Inflammatory macrophage treated with lipopolysaccharide for 1 hour (primary cell): Measurements from ENCODE around the gene ZNF525.
A peak's percentile ranks its signal among the peaks of the same experiment; 100 is the strongest.
"Not testable (repeated sequence)": the region's sequence is repeated elsewhere in the genome, so short reads cannot be mapped to it uniquely, and the experiment has no call there.

Experiments
- DNase-seq, 2 donors: peaks; one replicate each; pipeline ENCODE4 v3.0.0-alpha.2; 2020 to 2022

Gene ZNF525

GRCh38 chr19:53365134-53365898 lies at the start of gene ZNF525:
Gene ZNF525 (plus strand): TSS chr19:53365705. CDS start chr19:53372282, 6,577 bp downstream.
- peak; percentile 87 to 88 for DNase-seq

DNA sequence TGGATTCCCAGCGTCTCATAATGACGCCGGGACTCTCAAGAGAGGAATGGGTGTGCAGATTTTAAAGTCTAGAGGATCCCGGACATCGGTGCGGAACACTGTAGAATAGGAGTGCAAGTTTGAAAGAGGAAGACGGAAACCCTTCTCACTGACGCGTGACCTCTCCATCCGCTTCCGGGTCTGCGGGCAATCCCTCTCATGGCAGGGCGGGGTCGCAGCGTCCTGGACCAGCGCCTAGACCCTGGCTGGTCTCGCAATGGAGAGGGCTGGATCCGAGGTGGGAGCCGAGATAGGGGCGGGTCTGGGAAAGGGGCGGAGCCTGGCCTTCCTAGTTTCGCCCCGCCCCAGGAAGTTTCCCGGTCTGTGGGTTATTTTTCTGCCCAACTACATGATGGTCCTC lies 36.5 kb upstream of the ZNF525 start:
- peak; percentile 3 to 16 for DNase-seq

- DNase-seq = no peak
Observed at GRCh38 chr19:53332484-53332883, 33.0 kb upstream of the ZNF525 start.

DNA sequence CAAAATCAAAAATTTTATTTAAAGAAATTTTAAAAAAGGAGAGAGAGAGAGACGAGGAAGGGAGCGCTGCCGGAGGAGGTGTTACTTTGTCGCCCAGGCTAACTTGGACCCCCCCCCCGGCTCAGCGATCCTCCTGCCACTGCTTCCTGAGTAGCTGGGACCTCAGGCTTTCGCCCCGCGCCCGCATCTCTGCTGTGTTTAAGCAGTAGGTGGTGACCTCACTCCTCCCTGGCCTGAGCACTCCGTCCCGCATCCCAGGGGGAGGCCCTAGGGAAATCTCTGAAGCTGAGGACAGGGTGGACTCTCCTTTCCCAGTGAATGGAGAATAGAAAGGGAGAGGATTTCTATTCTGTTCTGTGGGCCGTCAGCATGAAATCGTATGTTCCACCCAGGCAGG lies 32.4 kb upstream of the ZNF525 start:
- DNase-seq = no peak

GRCh38 chr19:53333463-53334449 lies 31.7 kb upstream of the ZNF525 start, which contains the start of gene ZNF845:
Gene ZNF845 (plus strand): TSS chr19:53333749. CDS start chr19:53341308, 7,559 bp downstream.
- DNase-seq = peak; percentile 85 to 96

DNA sequence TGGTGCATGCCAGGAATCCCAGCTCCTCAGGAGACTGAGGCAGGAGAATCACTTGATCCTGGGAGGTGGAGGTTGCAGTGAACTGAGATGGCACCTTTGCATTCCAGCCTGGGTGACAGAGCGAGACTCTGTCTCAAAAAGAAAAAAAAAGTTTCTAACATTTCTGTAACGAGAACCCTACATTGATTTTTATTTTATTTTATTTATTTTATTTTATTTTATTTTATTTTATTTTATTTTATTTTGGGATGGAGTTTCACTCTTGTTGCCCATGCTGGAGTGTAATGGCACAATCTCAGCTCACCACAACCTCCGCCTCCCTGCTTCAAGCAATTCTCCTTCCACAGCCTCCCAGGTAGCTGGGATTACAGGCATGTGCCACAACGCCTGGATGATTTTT lies 21.1 kb upstream of the ZNF525 start:
- DNase-seq = not testable (repeated sequence)

DNA sequence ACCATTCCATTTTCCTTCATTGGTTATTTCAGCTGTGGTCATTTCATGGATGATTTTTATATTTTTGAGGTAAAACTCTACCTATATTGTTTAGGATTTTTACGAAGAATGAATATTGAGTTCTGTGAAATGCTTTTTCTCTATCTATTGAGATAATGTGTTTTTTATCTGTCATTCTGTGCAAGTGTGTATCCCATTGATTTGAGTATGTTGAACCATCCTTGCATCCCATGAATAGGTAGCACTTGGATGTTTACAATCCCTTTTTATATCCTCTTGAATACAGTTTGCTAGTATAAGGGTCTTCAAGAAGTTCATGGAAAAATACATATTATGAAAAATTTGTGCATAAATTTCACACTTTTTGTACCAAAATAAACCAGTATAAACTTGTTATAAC lies 9.8 kb upstream of the ZNF525 start:
- DNase-seq = no peak

DNA sequence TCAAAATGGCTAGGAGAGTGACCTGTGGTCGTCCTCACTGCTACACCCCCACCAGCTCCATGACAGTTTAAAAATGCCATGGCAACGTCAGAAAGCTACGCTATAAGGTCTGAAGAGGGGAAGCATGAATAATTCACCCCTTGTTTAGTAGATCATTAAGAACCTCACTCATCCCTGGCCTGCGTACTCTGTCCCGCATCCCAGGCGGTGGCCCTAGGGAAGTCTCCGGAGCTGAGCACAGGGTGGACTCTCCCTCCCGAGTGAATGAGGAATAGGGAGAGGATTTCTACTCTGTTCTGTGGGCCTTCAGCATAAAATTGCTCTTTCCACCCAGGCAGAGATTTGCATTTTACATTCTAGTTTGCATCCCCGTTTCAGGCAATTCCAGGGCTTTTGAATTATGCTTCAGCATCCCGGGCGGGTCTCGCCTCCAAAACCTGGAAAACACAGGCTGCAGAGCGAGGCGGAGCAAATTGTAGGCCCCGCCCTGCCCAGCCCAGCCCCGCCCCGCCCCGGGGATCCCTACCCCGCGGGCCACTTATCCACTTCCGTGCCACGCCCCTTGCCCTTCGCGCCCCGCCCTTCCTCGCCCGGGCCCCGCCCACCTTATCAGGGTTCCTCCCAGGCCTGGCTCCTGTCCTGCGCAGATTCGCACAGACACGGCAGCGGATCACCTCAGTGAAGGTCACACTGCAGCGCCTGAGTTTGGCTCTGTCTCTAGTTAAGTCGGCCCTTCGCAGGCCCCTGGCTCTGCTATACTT lies 7.5 kb upstream of the ZNF525 start:
- DNase-seq = no peak

DNA sequence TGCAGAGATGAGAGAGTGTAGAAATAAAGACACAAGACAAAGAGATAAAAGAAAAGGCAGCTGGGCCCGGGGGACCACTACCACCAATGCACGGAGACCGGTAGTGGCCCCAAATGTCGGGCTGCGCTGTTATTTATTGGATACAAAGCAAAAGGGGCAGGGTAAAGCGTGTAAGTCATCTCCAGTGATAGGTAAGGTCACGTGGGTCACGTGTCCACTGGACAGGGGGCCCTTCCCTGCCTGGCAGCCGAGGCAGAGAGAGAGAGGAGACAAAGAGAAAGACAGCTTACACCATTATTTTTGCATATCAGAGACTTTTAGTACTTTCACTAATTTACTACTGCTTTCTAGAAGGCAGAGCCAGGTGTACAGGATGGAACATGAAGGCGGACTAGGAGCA lies 5.4 kb upstream of the ZNF525 start:
- DNase-seq = not testable (repeated sequence)

DNA sequence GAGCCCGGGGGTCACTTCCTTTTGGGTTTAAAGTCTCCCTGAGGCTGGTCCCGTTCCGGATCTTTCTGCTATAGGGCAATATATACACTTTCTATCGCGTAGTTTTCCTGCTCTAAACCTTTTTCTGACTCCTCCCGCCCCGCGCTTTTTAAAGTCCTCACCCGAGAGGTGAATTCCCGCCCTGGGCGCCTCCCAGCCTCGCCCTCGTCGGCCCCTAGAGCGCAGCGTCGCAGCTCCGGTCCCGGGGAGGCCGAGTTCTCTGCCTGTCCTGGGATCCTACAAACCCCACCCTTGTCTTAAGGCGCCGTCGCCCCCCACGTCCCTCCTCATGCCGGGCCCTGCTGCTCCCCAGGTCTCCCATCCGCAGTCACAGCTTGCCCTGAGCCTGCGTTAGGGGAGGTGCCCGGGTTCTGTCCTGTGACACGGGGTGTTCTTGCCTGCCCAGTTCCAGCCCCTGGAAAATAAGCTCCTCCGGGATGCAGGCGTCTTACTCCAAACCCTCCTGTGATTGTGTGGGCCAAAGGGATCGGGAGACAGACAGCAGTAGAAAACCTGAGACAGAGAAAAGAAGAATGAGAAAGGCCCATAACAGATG lies 491 bp downstream of the ZNF525 start:
- DNase-seq = peak; percentile 25 to 35

- DNase-seq = no peak
Observed at GRCh38 chr19:53372196-53372595, 6.7 kb downstream of the ZNF525 start.

DNA sequence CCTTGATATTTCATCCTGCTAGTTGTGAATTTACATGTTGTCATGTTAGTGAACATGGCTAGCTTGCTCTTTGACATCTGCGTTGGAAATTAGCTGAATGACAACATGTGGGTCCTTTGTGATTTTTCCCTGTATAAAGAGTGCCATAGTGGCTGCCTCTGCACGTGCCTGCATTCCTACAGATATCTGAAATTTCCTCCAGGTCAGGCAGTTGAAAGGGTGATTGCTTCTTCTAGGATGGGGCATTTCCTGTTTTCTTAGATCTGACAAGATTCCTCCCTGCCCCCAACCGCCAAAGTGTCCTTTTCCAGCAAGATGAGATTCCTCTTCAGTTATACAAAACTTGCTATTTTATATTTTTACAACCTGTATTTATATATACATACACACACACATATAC lies 8.8 kb downstream of the ZNF525 start:
- no peak for DNase-seq

DNA sequence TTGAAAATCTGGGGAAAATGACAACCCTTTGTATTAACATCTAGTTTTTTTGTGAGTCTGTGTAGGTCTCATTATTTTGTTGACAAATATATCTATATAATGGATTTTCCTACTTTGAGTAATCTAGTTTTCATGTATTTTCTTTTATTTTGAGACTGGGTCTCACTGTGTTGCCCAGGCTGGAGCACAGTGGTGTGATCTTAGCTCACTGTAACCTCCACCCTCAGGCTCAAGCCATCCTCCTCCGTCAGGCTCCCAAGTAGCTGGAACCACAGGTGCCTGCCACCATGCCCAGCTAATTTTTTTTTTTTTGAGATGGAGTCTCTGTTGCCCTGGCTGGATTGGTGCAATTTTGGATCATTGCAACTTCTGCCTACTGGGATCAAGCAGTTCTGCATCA lies 9.2 kb downstream of the ZNF525 start:
- DNase-seq = no peak

DNA sequence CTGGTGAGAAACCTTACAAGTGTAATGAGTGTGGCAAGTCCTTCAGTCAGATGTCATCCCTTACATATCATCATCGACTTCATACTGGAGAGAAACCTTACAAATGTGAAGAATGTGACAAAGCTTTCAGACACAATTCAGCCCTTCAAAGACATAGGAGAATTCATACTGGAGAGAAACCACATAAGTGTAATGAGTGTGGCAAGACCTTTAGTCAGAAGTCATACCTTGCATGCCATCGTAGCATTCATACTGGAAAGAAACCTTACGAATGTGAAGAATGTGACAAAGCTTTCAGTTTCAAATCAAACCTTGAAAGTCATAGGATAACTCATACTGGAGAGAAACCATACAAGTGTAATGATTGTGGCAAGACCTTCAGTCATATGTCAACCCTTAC lies 15.9 kb downstream of the ZNF525 start:
- no peak for DNase-seq

DNA sequence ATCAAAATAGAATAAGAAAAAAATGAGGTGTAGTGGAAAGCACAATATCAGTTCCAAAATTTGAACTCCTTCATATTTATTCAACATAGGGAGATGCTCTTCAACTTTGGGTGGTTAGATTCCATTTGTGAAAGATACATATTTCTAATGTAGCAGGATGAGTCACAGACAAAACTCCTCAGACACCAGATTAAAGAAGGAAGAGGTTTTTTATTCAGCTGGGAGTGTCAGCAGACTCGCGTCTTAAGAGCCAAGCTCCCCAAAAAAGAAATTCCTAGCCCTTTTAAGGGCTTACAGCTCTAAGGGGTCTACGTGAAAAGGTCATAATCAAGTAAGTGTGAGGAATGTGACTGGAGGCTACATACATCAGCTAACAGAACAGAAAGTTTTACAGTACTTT lies 22.7 kb downstream of the ZNF525 start:
- no peak for DNase-seq

DNA sequence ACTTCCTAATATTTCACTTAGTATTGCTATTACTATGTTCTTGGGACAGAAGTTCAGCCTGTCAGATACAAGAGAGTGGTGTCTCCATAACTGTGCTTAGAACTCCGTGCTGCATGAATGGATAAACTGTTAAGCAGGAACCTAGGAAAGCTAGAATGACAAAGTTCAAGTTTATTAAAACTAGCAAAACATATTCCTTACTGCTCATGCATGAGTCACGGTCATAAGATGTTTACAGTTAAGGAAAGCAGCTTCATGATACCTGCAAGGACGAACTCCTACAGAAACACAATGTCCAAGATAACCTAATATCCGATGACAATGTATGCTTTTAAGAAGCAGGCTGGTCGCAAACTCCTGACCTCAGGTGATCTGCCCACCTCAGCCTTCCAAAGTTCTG lies 23.4 kb downstream of the ZNF525 start:
- no peak for DNase-seq

- DNase-seq = no peak
Observed at GRCh38 chr19:53389571-53389970, 24.1 kb downstream of the ZNF525 start.

- DNase-seq = no peak
Observed at GRCh38 chr19:53389978-53390377, 24.5 kb downstream of the ZNF525 start.

- peak; percentile 6 to 27 for DNase-seq
Observed at GRCh38 chr19:53394522-53394973, 29.0 kb downstream of the ZNF525 start.

- DNase-seq = peak; percentile 89 to 96
Observed at GRCh38 chr19:53394974-53395839, 29.7 kb downstream of the ZNF525 start, which contains the start of gene ZNF765. Gene ZNF765 (plus strand): TSS chr19:53395149. CDS start chr19:53398016, 2,867 bp downstream.

- DNase-seq = not testable (repeated sequence)
Observed at GRCh38 chr19:53395840-53396524, 30.5 kb downstream of the ZNF525 start.
